ENCODE measurements around the gene RPLP2. TPM values are rescaled to one million over a fixed set of nuclear protein-coding genes. Genes with fewer than 3 reads are reported as not detected.

RPLP2 gene
- total and polyA plus RNA-seq, 9 donors, result 1,485 to 2,136 (median 1,808) TPM

- Histone ChIP-seq H3K27ac (ENCODE audit: low read length) (no peak overlapping the region), H3K4me1 (ENCODE audit: control insufficient read depth, insufficient read depth, low read length) (peaks cover 87% of the 10 kb centered on the region)
- peak; percentile 83 for DNase-seq
These were observed 20.7 kb downstream of the RPLP2 start for GRCh38 chr11:830295-831117.

GRCh38 chr11:831118-831864 is 21.5 kb downstream of the RPLP2 start:
- peak overlapping the region; percentile 84 for H3K27ac ChIP-seq (ENCODE audit: low read length)
- H3K27me3 ChIP-seq (ENCODE audit: control insufficient read depth, insufficient read depth, low read length), result peaks cover 42% of the 10 kb centered on the region
- DNase-seq, result peak; percentile 77
- H3K36me3 ChIP-seq (ENCODE audit: control insufficient read depth, insufficient read depth, low read length), result peaks cover 14% of the 10 kb centered on the region
- H3K4me3 ChIP-seq (ENCODE audit: low read length), result no peak overlapping the region
- H3K9me3 ChIP-seq (replicated peaks; ENCODE audit: control insufficient read depth, low read depth, low read length), result no peaks in the 10 kb centered on the region
- peaks cover 79% of the 10 kb centered on the region for H3K4me1 ChIP-seq (ENCODE audit: control insufficient read depth, insufficient read depth, low read length)
- WGBS (ENCODE audit: insufficient coverage), result 39% methylated on average over 23 of the region's 31 CpGs

More at GRCh38 chr11:830295-831117, 20.7 kb downstream of the RPLP2 start:
- peaks cover 9% of the 10 kb centered on the region for H3K36me3 ChIP-seq (ENCODE audit: control insufficient read depth, insufficient read depth, low read length)
- H3K9me3 ChIP-seq (replicated peaks; ENCODE audit: control insufficient read depth, low read depth, low read length), result no peaks in the 10 kb centered on the region
- H3K27me3 ChIP-seq (ENCODE audit: control insufficient read depth, insufficient read depth, low read length), result peaks cover 49% of the 10 kb centered on the region
- WGBS (ENCODE audit: insufficient coverage), result 2% methylated on average over 75 of the region's 78 CpGs
- H3K4me3 ChIP-seq (ENCODE audit: low read length), result peak overlapping the region; percentile 29

- H3K4me1 ChIP-seq (ENCODE audit: control insufficient read depth, insufficient read depth, low read length), result peaks cover 72% of the 10 kb centered on the region
- WGBS (ENCODE audit: insufficient coverage), result 60% methylated on average over 11 of the region's 23 CpGs
- peak overlapping the region; percentile 84 for H3K27ac ChIP-seq (ENCODE audit: low read length)
- peaks cover 38% of the 10 kb centered on the region for H3K27me3 ChIP-seq (ENCODE audit: control insufficient read depth, insufficient read depth, low read length)
- H3K9me3 ChIP-seq (replicated peaks; ENCODE audit: control insufficient read depth, low read depth, low read length), result no peaks in the 10 kb centered on the region
- peak overlapping the region; percentile 48 for H3K4me3 ChIP-seq (ENCODE audit: low read length)
- DNase-seq, result peak; percentile 31
- H3K36me3 ChIP-seq (ENCODE audit: control insufficient read depth, insufficient read depth, low read length), result peaks cover 22% of the 10 kb centered on the region
These were observed 22.3 kb downstream of the RPLP2 start for GRCh38 chr11:831961-832528.

GRCh38 chr11:832529-833113 is 22.9 kb downstream of the RPLP2 start, which contains the start of gene CD151:
TSS of gene CD151 (plus strand) at chr11:832952. CDS start at chr11:836070, 3,118 bp downstream.
- WGBS (ENCODE audit: insufficient coverage), result under 1% methylated on average over 33 of the region's 67 CpGs
- peaks cover 69% of the 10 kb centered on the region for H3K4me1 ChIP-seq (ENCODE audit: control insufficient read depth, insufficient read depth, low read length)
- H3K9me3 ChIP-seq (replicated peaks; ENCODE audit: control insufficient read depth, low read depth, low read length), result no peaks in the 10 kb centered on the region
- peak within 1 kb of the TSS; percentile 84 for H3K27ac ChIP-seq (ENCODE audit: low read length)
- H3K27me3 ChIP-seq (ENCODE audit: control insufficient read depth, insufficient read depth, low read length), result peaks cover 36% of the 10 kb centered on the region
- peaks cover 28% of the 10 kb centered on the region for H3K36me3 ChIP-seq (ENCODE audit: control insufficient read depth, insufficient read depth, low read length)
- peak; percentile 81 for DNase-seq
- peak within 1 kb of the TSS; percentile 75 for H3K4me3 ChIP-seq (ENCODE audit: low read length)

GRCh38 chr11:833114-833791 is 23.5 kb downstream of the RPLP2 start:
- Histone ChIP-seq H3K27me3 (ENCODE audit: control insufficient read depth, insufficient read depth, low read length) (peaks cover 35% of the 10 kb centered on the region), H3K36me3 (ENCODE audit: control insufficient read depth, insufficient read depth, low read length) (peaks cover 34% of the 10 kb centered on the region), H3K4me1 (ENCODE audit: control insufficient read depth, insufficient read depth, low read length) (peaks cover 67% of the 10 kb centered on the region), H3K4me3 (ENCODE audit: low read length) (peak overlapping the region; percentile 75), H3K9me3 (replicated peaks; ENCODE audit: control insufficient read depth, low read depth, low read length) (no peaks in the 10 kb centered on the region), H3K27ac (ENCODE audit: low read length) (peak overlapping the region; percentile 74)
- 0% methylated on average over 48 of the region's 55 CpGs for WGBS (ENCODE audit: insufficient coverage)
- DNase-seq, result peak; percentile 70

GRCh38 chr11:833849-834311 is 24.1 kb downstream of the RPLP2 start:
- Histone ChIP-seq H3K27ac (ENCODE audit: low read length) (peak overlapping the region; percentile 59), H3K4me3 (ENCODE audit: low read length) (peak overlapping the region; percentile 75), H3K36me3 (ENCODE audit: control insufficient read depth, insufficient read depth, low read length) (peaks cover 40% of the 10 kb centered on the region), H3K9me3 (replicated peaks; ENCODE audit: control insufficient read depth, low read depth, low read length) (no peaks in the 10 kb centered on the region), H3K4me1 (ENCODE audit: control insufficient read depth, insufficient read depth, low read length) (peaks cover 66% of the 10 kb centered on the region), H3K27me3 (ENCODE audit: control insufficient read depth, insufficient read depth, low read length) (peaks cover 31% of the 10 kb centered on the region)
- DNase-seq, result no peak
- WGBS (ENCODE audit: insufficient coverage), result 50% methylated on average over 1 of the region's 9 CpGs

- no peaks in the 10 kb centered on the region for H3K9me3 ChIP-seq (replicated peaks; ENCODE audit: control insufficient read depth, low read depth, low read length)
- H3K27ac ChIP-seq (ENCODE audit: low read length), result peak overlapping the region; percentile 75
- H3K27me3 ChIP-seq (ENCODE audit: control insufficient read depth, insufficient read depth, low read length), result peaks cover 24% of the 10 kb centered on the region
- H3K36me3 ChIP-seq (ENCODE audit: control insufficient read depth, insufficient read depth, low read length), result peaks cover 48% of the 10 kb centered on the region
- H3K4me1 ChIP-seq (ENCODE audit: control insufficient read depth, insufficient read depth, low read length), result peaks cover 65% of the 10 kb centered on the region
- no peak overlapping the region for H3K4me3 ChIP-seq (ENCODE audit: low read length)
- DNase-seq, result peak; percentile 69
- WGBS (ENCODE audit: insufficient coverage), result 54% methylated on average over 22 of the region's 31 CpGs
These were observed 24.9 kb downstream of the RPLP2 start for GRCh38 chr11:834371-835316.

- H3K4me1 ChIP-seq (ENCODE audit: control insufficient read depth, insufficient read depth, low read length), result peaks cover 63% of the 10 kb centered on the region
- H3K27ac ChIP-seq (ENCODE audit: low read length), result no peak overlapping the region
- H3K36me3 ChIP-seq (ENCODE audit: control insufficient read depth, insufficient read depth, low read length), result peaks cover 64% of the 10 kb centered on the region
- H3K4me3 ChIP-seq (ENCODE audit: low read length), result no peak overlapping the region
- no peak for DNase-seq
- no peaks in the 10 kb centered on the region for H3K9me3 ChIP-seq (replicated peaks; ENCODE audit: control insufficient read depth, low read depth, low read length)
- H3K27me3 ChIP-seq (ENCODE audit: control insufficient read depth, insufficient read depth, low read length), result peaks cover 8% of the 10 kb centered on the region
- WGBS (ENCODE audit: insufficient coverage), result 90% methylated on average over 7 of the region's 14 CpGs
These were observed 26.5 kb downstream of the RPLP2 start for GRCh38 chr11:836274-836673.

All from muscle of leg (tissue), 11 donors.